ENCODE data around the gene MRPL48.
A peak's percentile ranks its signal among the peaks of the same experiment; 100 is the strongest.
"Not testable (repeated sequence)": the region's sequence is repeated elsewhere in the genome, so short reads cannot be mapped to it uniquely, and the experiment has no call there.

MRPL48 gene

DNA sequence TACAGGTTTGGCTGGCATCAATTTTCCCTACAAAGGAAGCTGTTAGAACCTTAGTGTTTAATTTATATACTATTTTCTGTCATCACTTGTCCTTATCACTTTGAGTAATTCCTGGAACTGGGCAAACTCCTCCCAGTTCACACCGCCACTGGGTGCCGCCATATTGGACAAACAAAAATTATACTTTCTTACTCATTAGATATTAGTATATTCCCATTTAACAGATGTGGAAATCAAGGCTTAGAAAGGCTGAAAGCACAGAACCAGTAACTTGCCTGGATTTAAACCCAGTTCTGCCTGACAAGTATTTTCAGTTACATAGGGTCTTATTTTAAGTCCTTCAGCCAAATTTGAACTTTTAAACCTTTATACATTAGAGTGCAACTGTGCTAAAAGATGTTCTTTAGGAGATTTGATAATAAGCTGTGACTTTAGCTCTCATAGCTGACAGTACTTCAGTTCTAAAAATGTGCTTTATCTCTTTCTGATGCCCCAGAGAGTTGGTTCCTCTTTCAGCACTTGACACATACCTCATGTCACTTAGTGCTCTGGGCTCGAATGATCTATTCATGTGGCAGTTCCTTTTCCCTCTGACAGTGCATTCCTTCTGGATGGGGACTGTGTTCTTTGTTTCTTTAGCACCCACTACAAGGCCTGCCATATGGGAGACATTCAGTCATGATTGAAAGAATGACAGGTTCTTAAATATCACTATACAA lies 63.5 kb downstream of the MRPL48 start:
- no peak for DNase-seq

DNA sequence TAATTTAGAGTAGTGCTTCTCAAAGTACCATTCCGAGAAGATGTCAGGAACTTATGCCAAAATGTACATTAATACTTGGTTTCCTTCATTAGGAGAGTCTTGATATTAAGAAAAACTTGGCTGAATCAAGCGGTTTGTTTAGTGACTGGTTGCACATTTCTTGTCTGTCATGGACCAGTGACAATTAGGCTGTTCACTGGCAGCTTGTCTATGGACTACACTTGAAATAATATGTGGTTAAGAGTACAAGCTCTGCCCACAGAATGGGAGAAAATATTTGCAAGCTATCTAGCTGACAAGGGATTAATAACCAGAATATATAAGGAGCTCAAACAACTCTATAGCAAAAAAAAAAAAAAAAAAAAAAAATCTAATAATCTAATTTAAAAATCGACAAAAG lies 64.4 kb downstream of the MRPL48 start:
- DNase-seq = no peak

DNA sequence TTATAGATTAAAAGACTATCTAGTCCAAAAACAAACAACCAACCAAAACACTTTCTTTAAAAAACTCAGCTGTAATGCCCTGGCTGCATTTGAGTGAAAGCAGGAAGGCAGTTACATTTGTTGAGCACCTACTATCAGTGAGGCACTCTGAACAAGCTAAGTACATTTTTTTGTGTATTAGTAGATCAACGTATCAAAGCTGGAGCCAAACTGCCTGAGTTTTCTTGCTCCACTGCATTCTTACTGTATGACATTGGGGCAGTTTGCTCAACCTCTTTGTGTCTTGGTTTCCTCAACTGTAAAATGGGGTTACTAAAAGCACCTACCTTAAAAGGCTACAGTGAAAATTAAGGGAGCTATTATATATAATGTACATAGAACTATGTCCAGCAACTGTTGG lies 67.0 kb downstream of the MRPL48 start:
- no peak for DNase-seq

DNA sequence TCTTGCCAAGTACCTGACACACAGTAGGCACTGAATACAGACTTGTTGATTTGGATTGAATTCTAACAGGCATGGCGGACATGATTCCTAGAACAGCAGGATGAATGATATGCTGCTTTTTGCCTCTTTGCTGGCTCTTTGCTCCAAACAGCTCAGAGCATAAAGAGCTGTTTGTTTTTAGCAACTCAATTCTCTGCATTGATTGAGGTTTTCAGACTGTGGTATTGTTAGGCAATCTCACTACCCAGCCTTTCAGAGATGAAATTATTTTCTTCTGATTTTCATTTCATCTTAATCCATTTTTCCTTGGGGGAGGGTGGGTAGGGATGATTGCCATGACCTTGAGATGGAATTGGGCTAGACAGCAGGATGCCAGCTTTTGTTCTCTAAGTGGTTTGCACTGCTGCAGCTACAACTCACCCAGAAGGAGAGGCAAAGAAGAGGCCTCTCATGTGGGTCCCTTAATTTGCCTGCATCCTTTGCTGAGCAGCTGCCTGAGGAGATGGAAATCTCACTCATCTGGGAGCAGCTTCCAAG lies 68.4 kb downstream of the MRPL48 start:
- DNase-seq = no peak

DNA sequence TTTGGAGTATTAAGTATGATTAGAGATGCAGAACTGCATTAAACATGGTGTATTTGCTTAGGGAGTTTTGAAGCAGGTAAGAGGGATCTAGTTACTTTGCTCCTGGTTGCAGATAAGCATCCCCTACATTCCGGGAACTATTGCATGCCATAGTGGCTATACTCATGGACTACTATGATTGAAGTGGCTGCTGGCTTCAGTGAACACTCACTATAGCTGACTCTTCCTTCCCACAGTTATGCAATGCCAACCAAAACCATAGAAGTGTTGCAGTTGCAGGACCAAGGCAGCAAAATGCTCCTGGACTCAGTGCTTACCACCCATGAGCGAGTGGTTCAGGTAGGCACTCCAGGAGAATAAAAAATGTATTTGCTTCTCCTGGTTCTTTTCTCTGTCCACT lies 72.0 kb downstream of the MRPL48 start:
- DNase-seq = no peak

DNA sequence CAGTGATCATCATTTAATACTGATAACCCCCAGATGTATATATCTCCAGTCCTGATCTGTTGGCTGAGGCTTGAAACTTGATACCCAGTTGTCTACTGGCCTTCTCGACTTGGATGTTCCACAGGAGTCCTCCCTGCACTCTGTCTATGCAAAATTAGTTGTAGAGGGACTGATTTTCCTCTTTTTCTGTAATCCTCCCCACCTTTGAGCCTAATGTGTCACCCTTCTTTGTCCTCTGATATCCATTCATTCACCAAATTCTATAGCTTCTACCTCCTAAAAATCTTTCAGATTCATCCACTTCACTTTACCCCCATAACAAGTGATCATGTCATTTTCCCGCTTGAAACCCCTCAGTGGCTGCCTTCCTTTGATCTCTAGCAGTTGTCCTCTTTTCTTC lies 72.5 kb downstream of the MRPL48 start:
- DNase-seq = no peak

DNA sequence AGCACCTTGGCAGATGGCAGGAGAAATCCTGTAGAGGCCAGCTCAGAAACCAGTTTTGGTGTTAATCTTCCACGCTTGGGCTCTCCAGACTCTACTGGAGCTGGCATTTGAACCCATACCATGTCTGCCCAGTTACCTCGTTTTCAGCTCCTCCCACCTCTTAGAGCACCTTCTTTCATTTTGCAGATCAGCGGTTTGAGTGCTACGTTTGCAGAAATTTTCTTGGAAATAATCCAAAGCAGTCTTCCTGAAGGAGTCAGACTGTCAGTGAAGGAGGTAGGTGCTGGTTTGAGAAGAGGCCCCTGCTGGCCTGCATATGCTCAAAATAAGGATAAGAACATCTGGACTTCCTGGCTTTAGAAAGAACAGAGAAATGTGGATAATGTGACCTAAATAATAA lies 75.3 kb downstream of the MRPL48 start:
- DNase-seq = no peak

DNA sequence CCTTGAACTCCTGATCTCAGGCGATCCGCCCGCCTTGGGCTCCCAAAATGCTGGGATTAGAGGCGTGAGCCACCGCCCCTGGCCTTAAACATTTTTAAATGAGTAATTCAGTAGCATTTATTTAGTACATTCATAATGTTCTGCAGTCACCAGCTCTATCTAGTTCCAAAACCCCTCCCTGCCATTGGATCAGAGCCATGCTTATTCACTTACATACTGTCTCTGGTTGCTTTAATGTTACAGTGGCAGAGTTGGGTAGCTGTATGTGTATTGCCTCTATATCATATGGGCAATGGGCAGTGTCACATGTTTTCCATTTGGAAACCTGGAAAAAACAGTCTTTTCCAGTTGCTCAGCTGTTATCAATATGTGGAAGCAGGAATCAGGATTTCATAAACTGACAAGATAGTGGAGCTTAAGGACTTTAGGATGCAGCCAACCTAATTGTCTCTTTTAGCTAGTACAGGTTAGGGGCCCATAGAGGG lies 78.5 kb downstream of the MRPL48 start:
- no peak for DNase-seq

DNA sequence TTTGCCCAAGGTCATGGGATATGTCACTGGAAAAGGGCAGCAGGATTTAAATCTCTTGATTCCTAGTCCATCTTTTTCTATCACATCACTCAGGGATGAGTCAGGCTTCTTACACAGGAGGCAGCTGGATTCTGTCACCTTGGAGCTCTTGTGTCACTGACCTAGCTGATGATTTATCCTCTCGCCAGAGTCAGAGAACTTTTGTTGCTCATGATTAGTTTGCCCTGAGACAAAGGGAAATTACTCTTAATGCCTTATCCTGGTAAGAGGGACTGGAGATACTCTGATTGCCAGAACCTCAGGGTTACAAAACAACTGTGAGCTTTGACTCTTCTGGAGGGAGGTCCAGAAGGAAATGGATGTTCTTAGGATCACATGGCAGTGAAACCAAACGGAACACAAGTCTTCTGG lies 78.9 kb downstream of the MRPL48 start:
- DNase-seq = no peak

DNA sequence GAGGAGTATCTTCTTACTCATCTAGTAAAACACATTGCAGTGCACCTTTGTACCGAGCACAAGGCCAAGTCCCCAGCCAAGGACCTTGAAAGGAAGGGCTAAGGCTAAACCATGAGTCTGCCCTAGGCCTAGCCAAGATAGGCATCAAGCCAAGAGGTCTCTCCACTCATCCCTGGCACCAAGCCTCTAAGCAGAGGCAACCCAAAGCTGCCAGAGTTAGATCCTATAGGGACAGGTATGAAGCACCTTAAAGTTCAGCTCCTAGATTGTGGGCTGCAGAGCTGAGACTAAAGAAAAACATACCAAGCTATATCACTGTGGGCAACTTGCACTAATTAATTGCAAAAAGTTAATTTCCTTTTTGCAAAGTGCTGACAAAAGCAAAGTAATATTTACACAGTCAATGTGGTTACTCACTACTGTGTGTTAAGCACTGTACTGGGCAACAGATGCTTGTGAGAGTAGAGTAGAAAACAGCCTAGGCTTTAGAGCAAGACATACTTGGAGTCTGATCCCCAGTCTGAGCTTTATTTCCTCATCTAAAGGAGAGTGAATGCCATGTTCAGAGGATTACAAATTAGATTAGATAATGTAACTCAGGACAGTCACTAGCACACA lies 81.8 kb downstream of the MRPL48 start:
- DNase-seq = no peak

DNA sequence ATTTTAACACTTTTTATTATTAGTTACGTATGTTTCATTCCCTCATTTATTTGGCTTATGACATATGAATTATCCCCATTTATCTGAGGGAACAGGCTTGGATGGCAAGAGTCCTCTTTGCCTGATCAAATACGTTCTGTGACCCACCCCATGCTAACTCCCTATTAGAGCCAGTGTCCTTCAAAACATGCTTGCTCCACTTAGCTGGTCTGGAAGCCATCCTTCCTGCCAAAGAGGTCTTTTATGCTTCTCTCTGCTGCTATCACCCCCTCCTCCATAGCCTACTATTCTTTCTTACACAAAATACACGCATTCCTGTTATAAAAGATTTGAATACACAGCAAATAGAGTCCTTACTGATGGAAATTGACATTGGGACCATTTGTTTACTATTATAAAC lies 82.6 kb downstream of the MRPL48 start:
- no peak for DNase-seq

DNA sequence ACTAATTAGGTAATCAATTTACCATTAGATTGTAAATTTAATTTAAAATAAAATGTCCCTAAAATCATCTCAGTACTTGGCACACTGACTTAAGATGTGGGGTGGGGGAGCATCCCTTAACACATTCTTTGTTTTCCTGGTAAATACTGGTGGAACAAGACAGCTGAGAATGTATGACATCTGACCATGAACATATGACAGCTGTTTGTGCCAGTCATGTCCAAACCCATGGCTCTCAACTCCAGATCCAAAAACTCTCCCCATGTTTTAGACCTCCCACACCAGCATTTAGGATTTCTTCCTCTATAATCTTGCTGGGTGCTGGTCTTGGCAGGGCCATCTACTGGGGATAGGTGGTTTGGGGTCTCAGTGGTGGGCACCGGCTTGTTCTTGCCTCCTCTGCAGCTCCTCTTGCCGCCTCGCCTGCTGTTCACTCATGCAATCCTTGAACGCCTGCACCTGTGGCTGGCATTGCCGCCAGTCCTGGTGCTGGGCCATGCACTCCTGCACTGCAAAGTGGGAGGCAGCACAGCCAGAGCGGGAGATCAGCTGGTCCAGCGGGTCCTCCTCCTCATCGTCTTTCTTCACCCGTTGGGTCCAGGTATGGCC lies 85.2 kb downstream of the MRPL48 start:
- DNase-seq = no peak

DNA sequence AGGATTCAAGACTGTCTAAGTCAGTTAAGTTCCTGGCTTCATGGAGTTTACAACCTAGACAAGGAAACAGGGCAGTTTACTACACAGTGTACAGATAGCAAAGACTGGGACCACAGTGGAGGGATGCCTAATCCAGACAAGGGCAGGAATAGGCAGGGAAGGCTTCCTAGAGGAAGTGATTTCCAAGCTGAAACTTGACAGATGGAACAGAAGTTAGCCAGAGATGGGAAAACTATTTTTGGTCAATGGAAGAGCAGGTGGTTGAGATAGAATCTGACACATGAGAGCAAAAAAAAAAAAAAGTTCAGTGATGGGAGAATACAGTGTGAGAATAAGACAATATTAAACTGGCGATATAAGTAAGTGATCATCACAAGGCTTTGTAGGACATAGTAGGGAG lies 87.7 kb downstream of the MRPL48 start:
- DNase-seq = no peak

DNA sequence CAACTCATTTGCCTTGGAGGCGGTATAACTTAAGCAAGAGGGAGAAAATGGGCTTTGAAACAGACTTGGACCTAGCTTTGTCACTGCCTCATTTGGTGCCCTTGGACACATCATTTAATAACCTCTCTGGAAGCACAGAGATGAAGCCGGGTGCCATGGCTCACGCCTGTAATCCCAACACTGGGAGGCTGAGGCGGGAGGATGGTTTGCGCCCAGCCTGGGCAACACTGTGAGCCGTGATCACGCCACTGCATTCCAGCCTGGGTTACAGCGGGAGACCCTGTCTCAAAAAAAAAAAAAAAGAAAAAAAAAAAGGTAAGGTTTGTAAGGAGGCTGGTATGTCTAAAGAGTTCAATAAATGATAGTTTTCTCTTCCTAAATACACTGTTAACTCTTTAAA lies 88.2 kb downstream of the MRPL48 start:
- no peak for DNase-seq

DNA sequence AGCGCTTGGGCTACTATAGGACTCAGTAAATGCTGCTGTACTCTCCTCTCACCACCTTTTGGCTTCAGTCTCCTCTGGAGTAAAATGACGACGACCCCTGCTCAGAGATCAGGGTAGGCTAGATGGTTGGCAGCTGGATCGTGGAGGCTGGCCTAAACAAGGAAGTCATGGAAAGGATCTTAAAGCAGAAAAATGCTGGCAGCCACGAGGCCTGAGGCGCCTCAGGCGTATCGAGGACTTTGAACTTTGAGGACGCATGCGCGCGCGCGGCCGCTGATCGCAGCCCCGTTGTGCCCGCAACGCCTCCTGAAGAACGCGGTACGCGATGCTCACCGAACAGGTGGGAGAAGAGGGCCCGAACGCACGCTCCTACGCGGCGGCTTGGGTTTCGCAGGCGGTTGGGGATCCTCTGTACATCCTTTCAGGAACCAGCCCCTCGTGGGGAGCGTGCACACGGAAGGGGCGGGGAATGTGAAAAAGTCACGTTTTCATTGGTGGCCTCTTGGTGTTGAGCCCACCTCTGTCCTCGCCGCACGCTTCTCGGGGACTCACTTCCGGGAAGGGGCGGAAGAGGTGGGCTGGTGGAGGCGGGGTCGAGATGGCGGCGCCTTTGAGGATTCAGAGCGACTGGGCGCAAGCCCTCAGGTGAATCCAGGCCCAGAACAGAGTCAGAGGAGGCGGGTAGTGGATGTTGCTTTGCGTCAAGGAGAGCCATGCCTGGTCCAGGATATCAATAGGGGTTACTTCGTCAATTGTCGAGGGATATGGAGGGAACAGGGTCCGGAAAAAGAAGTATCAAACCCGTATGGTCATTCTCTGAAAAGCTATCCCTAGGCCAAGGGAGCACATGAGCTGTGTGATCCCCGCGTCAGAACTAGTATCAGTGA lies 89.0 kb downstream of the MRPL48 start, which contains the start of the genes COA4 and PAAF1:
TSS of gene COA4 (minus strand) at position 423 of the 887 bp plus-strand sequence. CDS start 3,468 bp downstream, outside the sequence.
TSS of gene PAAF1 (plus strand) at position 576 of the 887 bp plus-strand sequence. CDS start at position 599, 23 bp downstream.
- DNase-seq = peak; percentile 97 to 98

DNA sequence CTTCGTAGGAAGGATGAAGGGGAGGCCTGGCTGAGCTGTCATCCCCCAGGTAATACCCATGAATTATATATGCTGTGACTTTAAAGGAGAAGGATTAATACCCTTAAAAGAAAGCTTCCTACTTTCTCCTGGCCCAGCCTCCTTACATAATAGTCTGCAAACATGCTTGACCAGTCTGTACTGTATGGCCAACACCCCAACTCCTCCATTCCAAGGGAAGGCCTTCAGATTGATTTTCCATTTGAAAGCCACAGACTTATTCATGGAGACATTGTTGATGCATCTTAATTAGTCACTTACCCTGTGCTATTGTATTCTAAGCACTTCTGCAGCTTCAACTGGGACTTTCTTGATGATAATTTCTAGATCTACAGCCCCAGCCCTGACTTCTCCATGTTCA lies 91.1 kb downstream of the MRPL48 start:
- DNase-seq = no peak

DNA sequence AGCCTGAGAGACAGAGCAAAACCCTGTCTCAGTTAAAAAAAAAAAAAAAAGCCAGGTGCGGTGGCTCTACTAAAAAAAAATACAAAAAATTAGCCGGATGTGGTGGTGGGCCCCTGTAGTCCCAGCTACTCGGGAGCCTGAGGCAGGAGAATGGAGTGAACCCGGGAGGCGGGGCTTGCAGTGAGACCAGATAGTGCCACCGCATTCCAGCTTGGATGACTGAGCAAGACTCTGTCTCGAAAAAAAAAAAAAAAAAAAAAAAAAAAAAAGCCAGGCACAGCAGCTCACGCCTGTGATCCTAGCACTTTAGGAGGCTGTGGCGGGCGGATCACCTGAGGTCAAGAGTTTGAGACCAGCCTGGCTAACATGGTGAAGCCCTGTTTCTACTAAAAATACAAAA lies 92.8 kb downstream of the MRPL48 start:
- DNase-seq = not testable (repeated sequence)

DNA sequence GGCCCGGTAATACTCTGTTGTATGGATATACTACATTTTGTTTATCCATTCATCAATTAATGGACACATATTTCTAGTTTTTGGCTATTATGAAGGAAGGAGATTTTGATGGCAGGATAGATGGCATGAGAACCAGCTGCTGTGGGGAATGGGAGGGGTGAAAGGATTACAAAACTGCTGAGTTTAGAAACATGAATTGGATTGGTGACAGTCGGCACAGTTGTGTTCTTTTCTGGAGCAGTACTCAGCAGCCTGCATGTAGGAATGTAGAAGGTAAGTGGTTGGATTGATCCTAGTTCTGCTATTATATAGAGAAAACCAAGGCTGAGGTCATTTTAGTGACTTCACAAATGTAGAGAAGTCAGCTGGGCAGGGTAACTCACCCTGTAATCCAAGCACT lies 96.2 kb downstream of the MRPL48 start:
- DNase-seq = no peak

DNA sequence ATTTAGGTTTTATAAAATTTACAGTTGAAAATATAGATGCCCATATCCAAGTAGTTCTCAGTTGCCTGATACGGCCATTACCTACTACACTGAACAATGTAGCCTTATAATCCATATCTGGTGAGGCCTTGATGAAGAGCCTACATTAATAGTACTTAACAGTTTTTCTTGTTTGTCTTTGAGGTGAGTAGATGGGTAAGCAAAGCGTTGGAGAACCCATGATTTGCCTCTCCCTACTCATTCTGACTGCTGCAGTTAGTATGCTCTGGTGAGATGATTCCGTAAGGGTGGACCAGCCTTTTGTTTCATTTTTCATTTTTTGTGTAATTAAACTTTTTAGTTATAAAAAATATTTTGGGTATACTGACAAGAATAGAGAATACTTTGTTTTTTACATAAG lies 100.6 kb downstream of the MRPL48 start:
- no peak for DNase-seq

DNA sequence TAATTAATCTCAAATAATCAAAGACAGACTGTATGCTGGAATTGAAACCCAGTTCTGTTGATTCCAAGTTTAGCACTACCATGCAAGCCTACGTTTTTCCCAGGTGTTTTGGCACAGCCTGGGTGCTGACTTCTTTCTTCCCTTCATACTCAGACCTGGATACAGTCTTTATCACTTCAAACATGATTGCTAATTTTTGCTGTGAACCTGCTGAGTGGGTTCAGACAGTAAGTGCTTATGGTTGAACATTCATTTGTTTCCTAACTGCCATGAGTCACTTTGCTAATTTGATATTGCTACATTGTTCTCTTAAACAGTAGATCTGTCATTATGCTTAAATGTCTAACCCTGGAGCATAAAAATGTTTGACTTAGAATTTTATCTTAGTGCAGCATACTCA lies 101.3 kb downstream of the MRPL48 start:
- DNase-seq = no peak

DNA sequence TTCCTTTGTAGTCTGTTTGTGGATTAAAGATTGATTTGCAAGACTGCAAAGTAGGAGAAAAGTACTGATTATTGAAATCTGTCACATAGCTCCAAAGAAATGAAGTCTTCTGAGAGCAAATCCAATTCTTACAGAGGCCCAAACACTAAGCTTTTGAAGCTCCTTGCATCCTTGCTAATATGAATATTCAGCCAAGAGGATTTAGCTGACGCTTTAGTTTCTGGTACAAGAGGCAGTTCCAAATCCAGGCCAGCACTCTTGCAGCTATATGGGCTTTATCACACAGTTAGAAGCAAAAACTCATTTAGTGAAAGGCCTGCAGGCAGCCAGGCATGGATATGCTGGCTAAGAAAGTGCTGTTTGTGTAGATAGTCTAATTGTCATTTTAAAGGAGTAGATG lies 101.9 kb downstream of the MRPL48 start:
- DNase-seq = no peak

DNA sequence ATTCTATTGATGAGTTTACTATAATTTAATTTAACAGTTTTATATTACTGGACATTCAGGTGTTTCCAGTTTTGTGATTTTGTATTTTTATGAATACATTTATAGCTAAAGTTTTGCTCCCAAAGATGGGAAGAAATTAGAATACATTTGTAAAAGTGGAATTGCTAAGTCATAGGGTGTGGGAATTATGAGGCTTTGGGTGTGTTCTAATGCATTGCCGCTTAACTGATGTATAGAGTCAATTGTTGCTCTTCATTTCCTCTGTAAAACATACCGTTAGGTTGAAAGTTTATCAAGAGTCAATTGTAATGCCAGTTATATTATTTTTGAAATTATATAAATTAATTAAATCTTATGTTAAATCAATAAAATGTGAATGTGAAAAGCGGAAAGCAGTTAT lies 105.4 kb downstream of the MRPL48 start:
- DNase-seq = no peak

Measured in NCI-H2081 (cell line).